GM12865 (cell line): ENCODE data around the gene PNRC2.

ENCODE experiments used
- DNase-seq: peaks from one replicate; pipeline ENCODE4 v3.0.0; 2010; ENCODE audit warnings: low read depth
- H3K4me3 ChIP-seq: 2 replicates; pipeline ENCODE4 v1.5.1; 2011; ENCODE audit warnings: mild to moderate bottlenecking, low read depth, low read length, control low read depth
- CTCF ChIP-seq: IDR thresholded peaks from 2 replicates; pipeline ENCODE4 v1.5.1; 2011; ENCODE audit warnings: low read length, control low read depth, low read depth, inconsistent platforms; ENCODE audit not compliant: insufficient read depth; ENCODE audit errors: missing control alignments

PNRC2 gene

GRCh38 chr1:23927097-23927496, 32.5 kb upstream of the PNRC2 start:
- no peak for TF ChIP-seq CTCF
- H3K4me3 ChIP-seq, result no peak overlapping the region
- DNase-seq, result no peak

- no peak for TF ChIP-seq CTCF
- no peak for DNase-seq
- no peak overlapping the region for H3K4me3 ChIP-seq
Measured at GRCh38 chr1:23928789-23929188, 30.8 kb upstream of the PNRC2 start.

GRCh38 chr1:23930270-23930669, 29.4 kb upstream of the PNRC2 start:
- no peak for TF ChIP-seq CTCF
- H3K4me3 ChIP-seq, result no peak overlapping the region
- DNase-seq, result no peak

- H3K4me3 ChIP-seq, result no peak overlapping the region
- DNase-seq, result peak; percentile 33
- no peak for TF ChIP-seq CTCF
Measured at GRCh38 chr1:23930861-23931490, 28.7 kb upstream of the PNRC2 start.

- no peak for TF ChIP-seq CTCF
- H3K4me3 ChIP-seq, result no peak overlapping the region
- no peak for DNase-seq
Measured at GRCh38 chr1:23931491-23931880, 28.1 kb upstream of the PNRC2 start.

- no peak for DNase-seq
- no peak overlapping the region for H3K4me3 ChIP-seq
- TF ChIP-seq CTCF, result no peak
Measured at GRCh38 chr1:23936481-23937176, 23.0 kb upstream of the PNRC2 start.

- no peak for TF ChIP-seq CTCF
Measured at GRCh38 chr1:23947366-23947765, 12.3 kb upstream of the PNRC2 start.

More at GRCh38 chr1:23947366-23947765, 12.3 kb upstream of the PNRC2 start:
- DNase-seq, result no peak
- no peak overlapping the region for H3K4me3 ChIP-seq
